HG03520 (cell line): ENCODE measurements around the gene CACNA1C.

ENCODE experiments used
- ATAC-seq: cut with Tn5 transposase; IDR thresholded peaks from one replicate; pipeline ENCODE4 v1.9.1; 2021; ENCODE audit warnings: mild to moderate bottlenecking, moderate library complexity; ENCODE audit not compliant: unreplicated experiment

Gene CACNA1C

DNA sequence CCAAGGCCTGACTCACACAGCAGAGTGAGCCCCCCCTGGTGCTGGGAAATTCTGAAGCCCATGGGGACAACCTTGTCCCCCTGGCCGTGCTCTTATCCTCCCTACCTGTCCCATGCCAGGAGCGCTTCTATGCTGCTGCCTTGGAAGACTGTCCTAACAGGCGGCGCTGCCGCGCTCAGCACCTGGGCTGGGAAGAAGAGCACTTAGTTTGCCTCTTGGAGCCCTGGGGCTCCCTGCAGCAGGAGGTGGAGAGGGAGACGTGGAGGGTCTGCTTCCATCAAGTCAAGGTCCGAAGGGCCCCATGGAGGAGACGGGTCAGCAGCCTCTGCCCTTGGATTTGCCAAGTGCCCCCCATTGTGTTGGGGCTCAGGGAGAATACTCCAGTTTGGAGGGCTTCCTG lies 300.5 kb downstream of the CACNA1C start:
- no peak for ATAC-seq

GRCh38 chr12:2353691-2354090 lies 300.9 kb downstream of the CACNA1C start:
- no peak for ATAC-seq

DNA sequence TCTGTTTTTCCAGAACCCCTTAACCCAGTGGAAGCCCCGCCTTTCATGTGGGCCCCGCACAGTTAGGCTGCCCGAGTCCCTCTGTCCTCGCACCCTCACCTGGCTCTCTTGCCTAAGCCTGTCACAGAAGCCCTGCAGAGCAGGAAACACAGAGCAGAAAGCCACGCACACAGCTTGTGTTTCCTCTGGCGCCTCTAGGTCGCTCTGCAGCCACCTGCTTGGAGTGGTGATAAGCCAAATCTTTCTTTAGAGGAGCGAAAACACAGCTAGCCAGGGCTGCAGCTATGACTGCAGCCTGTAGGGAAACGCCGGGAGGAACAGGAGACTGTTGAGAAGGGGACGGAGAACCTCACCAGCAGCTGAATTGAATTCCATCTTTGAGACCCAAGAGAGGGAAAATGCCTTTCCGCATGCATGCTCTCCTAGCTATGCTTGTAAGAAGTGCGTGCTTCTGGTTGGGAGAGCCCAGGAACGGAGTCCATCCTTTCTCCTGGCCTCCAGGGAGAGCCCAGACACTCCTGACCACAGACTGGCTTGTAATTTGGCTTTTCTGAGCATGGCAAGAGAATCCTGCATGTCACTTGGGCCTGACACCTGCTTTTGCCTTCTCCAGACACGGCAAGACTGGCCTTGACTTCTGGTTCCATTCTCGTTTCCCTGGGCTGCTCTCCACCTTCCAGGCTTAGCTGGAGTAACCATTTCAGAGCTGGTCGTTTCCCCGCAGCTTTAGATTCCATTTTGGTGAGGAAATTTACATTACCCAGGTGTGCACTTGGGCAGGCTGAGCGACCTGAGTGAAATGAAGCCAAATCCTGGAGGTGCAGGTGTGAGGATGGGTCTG lies 301.6 kb downstream of the CACNA1C start:
- no peak for ATAC-seq

DNA sequence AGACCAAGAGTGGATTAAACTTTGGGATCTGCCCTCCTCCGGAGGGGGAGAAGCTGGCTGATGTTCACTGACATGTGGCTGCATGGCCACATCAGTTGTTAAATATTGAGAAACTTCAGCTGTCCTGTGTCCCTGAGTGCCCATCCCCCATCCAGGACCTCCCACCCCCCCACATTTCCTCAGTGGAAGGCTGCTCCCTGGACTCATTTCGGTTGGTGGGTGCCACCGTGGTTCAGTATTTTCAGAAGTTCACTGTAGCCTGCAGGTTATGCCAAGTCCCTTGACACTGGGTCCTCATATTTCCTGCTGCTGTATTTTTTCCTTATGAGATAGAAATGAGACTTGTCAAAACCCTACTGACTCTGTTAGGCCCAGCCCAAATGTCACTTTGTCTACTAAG lies 302.4 kb downstream of the CACNA1C start:
- no peak for ATAC-seq

- ATAC-seq = no peak
These were observed 302.8 kb downstream of the CACNA1C start for GRCh38 chr12:2355604-2356003.

DNA sequence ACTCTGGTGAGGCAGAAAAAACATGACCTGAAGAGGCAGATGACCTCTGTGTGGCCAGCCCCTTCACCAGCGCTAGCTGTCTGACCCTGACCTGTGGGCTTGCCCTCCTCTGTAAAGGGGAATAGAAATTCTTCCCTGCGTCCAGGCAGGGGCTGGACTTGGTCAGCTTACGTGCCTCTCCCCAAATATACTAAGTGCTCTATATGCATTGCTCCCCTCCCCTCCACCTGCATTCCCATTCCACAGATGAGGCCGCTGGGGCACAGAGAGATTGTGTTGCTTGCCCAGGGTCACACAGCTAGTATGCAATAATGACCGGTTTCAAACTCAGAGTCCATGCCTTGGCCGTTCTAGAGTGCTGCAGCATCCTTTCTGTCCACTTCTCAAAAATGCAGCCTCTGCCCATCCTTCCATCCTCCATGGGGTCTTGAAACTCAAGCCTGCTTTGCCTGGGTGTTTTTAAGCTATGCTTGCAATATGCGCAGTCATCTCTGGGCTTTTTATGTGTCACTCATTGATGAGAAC lies 303.9 kb downstream of the CACNA1C start:
- ATAC-seq = no peak

DNA sequence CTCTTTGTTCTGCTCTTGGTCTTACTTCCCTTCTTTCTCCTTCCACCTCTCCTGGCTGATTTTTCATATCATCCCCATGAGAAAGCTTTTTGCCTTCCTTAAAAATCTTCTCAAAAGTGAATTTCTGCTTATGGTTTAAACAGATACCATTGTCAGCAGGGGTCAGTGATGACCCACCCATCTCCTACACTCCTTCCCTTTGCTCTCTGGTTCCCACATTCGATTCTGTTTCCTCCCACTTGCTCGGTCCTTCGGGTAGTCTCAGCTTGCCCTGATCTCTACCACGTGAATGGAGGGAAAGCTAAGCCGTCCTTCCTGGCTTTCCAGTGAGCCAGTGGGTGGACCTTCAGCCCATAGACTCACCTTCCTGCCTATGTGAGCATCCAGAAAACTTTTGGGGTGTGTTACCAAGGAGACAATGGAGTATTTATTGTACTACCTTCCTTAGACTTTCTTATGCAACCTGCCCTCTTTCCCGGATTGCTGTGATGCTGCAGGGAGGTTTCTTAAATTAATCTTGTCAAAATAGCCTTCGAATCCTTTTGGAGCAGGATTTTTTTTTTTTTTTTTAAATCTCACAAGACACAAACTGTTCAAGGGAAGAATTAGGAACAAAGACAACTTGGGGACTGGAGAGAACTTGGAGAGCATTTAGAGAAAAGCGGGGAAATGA lies 306.3 kb downstream of the CACNA1C start:
- ATAC-seq = no peak

- ATAC-seq = no peak
These were observed 307.2 kb downstream of the CACNA1C start for GRCh38 chr12:2359725-2360629.

DNA sequence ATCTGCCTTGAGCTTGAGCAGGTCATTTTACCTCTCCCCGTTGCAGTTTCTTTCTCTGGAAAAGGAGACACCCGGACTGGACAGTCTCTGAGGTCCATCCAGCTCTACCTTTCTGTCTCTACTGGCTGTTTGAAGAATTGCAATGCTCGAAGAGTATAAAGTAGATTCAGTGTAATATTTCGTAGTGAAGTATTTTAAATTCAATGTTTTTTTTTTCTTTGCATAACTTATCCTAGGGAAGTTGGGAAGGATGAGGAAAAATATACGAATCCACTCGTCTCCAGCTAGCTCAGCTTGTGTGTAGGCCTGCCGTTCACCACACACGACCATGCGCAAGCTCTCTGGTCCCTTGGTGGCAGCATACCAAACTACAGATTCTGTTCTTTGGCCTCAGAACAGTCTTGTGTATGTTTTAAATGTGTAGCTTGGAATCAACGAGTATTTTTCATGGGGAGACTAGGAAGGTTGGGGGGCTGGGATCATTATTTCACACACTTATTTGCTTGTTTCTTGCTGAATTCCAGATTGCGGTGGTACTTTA lies 307.9 kb downstream of the CACNA1C start:
- ATAC-seq = no peak

DNA sequence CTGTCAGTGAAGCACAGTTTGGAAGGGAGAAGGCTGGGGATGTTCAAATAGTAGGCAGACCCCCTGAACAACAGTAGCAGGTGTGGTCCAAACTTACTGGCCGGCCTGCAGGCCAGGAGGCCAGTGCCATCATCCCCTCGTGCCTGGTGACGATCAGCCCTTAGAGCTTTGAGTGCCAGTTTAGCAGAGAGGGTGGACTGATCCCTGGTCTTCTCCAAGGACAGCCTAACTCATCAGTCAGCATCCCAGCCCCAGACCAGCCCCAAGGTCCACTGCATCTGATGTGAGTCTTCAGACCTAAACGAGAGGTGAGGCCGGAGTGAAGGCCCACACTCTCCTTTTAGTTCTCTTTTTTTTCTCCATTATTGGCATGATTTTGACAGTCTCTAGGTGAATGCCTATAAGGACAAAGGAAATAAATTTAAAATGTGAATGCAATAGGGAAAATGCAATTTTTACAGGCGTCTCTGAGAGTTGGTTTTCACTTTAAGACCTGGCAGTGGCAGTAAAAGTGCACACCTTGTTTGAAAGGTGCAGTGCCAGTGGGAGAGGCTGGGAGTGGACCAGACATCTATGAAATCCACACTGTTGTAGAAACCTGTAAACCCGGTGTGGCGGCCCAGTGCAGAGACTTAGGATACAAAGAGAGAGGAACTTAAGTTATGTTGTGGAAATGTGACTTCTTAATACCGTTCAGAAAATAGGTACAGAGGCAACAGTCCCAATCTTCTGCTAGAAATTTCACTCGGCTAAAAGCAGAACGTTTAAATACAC lies 311.2 kb downstream of the CACNA1C start:
- ATAC-seq = no peak

DNA sequence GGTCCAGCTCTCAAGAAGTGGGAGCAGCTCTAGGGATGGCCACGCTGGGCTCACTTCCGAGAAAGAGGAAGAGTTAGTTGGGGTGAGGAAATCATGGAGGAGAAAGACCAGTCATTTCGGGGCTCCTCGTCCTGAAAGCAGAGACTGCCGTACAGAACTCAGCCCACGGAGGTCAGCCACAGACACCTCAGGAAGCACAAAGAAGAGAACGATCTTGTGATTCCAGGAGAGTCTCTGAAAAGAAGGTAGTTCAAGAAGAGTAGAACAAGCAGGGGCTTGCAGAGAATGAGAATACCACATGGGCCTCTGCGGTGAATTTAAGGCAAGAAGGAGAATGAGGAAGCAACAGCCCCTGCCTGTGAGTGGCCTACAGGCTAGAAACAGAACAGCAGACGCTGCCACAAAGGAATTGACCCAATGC lies 311.9 kb downstream of the CACNA1C start:
- ATAC-seq = no peak

DNA sequence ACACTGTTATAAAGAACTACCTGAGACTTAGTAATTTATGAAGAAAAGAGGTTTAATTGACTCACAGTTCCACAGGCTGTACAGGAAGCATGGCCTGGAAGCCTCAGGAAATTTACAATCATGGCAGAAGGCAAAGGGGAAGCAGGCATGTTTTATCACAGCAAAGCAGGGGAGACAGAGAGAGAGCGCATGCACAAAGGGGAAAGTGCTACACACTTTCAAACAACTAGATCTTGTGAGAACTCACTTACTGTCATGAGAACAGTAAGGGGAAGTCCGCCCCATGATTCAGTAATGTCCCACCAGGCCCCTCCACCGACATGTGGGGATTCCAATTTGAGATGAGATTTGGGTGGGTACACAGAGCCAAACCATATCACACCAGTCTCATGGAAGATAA lies 313.9 kb downstream of the CACNA1C start:
- ATAC-seq = no peak

GRCh38 chr12:2372178-2372577 lies 319.4 kb downstream of the CACNA1C start:
- no peak for ATAC-seq

DNA sequence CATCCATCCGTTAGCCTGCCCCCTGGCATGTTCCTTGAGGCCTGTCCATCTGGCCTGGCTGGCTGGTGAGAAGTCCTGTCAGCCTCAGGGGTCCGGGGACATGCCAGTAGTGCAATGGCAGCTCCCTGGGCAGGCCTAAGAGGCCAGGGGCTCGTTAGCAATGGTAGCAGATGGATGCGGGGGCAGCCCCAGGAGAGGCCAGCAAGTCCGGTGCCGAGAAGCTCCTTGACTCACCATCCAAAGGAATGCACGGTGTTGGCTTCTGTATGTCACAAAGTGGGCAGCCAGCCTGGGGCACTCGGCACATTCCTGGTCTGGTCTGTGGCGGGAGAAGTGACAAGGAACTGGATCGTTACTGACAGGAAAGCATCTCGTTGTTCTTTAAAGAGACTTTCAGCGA lies 319.9 kb downstream of the CACNA1C start:
- ATAC-seq = no peak

DNA sequence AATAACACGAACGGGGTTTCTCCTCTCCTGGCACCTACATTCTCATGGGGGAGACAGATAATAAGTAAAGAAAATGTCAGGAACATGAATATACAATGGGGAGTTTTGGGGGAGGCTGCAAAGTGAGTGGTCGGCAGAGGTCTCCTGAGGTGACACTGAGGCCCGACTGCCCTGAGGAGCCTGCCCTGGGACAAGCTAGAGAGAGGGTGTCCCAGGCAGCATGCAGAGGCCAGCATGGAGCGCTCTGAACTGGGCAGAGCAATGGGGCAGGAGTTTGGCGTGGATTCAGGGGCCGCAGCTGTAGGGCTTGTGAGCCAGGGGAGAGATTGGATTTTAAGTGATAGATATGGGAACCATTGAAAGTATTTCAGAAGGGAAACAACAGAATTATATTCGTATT lies 320.5 kb downstream of the CACNA1C start:
- no peak for ATAC-seq

- no peak for ATAC-seq
These were observed 321.5 kb downstream of the CACNA1C start for GRCh38 chr12:2374092-2374906.

DNA sequence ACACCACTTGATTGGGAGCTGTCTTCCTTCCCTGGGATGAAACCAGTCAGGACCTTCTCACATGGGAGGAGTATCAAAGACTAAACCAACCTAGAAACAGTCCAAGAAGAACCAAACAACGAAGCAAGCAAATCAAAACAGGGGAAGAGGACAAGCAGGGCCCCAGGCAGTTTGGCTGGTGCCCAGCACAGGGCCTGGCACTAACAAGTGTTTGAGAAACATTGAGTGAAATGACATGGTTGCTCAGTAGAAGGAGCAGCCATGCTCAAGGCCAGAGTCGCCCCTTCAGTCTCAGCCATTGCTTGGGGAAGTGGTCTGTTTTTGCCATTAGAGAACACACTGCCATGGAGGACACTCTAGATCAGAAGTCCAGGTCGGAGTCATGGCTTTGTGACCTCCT lies 323.1 kb downstream of the CACNA1C start:
- no peak for ATAC-seq

DNA sequence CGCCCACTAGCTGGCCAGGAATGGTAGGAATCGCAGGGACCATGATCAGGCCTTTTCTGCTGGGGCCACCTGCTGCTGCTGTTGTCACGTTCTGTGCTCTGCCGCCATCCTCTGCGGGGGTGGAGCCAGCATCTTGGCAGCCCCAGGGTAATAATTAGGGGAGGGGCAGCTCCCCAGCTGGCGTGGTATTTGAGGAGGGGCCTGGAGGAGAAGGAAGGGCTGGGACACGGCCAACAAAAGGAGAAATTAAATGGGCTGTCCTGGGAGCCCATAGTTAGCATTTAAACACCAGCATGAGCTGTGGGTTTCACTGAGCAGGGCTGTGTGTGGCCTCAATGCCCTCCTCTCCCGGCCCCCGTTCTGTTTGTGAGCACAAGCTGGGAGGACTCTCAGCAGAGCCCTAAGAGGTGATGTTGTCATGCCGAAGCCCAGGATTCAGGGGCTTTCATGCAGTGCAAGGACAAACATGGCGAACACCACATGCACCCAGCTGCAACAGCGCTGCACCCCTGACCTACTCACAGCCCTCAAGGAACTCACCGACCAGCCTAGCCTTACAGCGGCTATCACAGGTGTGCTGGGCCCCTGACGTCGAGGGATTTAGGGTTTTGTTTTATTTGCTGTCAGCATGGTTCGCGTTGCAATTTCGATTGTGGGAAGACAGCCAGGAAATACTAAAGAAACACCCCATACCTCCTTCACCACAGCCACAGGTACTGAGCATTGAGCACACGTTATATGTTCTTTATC lies 324.3 kb downstream of the CACNA1C start:
- ATAC-seq = no peak
